Urinary bladder (tissue), 4 donors: Measurements from ENCODE around the gene ATP6V1F. TPM values are rescaled to one million over a fixed set of nuclear protein-coding genes. Genes with fewer than 3 reads are reported as not detected.

Source experiments
- DNase-seq: peaks from one replicate; pipeline ENCODE4 v3.0.0-alpha.2; 2015; ENCODE audit errors: extremely low spot score
- H3K27ac ChIP-seq: one replicate; pipeline ENCODE4 v1.5.1; 2013; ENCODE audit warnings: low read depth, mild to moderate bottlenecking, moderate library complexity
- H3K36me3 ChIP-seq: one replicate; pipeline ENCODE4 v1.6.1; 2013; ENCODE audit warnings: mild to moderate bottlenecking, moderate library complexity; ENCODE audit not compliant: insufficient read depth
- H3K4me1 ChIP-seq: one replicate; pipeline ENCODE4 v1.6.1; 2013; ENCODE audit warnings: mild to moderate bottlenecking, moderate library complexity; ENCODE audit not compliant: insufficient read depth
- H3K4me3 ChIP-seq: one replicate; pipeline ENCODE4 v1.5.1; 2013; ENCODE audit warnings: low read depth, low read length
- WGBS: extraction: QIAGEN DNeasy Blood & Tissue Kit; methylation state at CpG from one replicate; pipeline ENCODE4 v1.1.7; 2013; 5-methylcytosine and 5-hydroxymethylcytosine counted together
- polyA plus RNA-seq: library from polyadenylated mRNA; stranded (reverse); fragments of 200-250 nt; gene quantifications from one replicate; pipeline ENCODE4 v1.2.3, GENCODE V29; 2013
- total RNA-seq: library from RNA; depleted of rRNA; stranded (reverse); fragments of >200 nt; gene quantifications from one replicate; pipeline ENCODE4 v1.2.3, GENCODE V29; 2014
- donor health status: healthy with polysubstance abuse.
- donor health status: healthy.

Gene ATP6V1F
- total and polyA plus RNA-seq, 2 donors = 38.2 to 183 TPM

GRCh38 chr7:128874140-128875031 is 11.7 kb downstream of the ATP6V1F start:
- 75% methylated on average over 22 of the region's 22 CpGs for WGBS
- Histone ChIP-seq H3K27ac (no peak overlapping the region), H3K36me3 (no peaks in the 10 kb centered on the region), H3K4me3 (no peak overlapping the region), H3K4me1 (no peaks in the 10 kb centered on the region)
- DNase-seq = no peak

DNA sequence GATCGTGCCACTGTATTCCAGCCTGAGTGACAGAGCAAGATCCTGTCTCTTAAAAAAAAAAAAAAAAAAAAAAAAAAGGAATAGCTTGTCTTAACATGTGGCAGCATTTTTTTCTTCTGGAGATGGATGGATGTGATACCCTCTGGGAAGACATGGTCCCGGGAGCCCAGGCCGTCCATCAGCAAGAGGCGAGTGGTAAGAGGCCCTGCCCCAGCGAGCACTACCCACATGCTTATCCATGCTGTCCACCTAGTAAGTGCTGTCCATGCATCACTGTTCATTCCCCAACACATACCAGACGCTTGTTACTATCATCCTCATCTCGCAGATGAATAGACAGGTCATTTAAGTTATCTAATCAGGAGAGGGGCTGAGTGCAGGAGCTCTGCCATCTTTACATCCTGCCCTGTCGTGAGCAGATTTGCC is 12.9 kb downstream of the ATP6V1F start:
- H3K4me3 ChIP-seq = no peak overlapping the region
- no peaks in the 10 kb centered on the region for H3K4me1 ChIP-seq
- DNase-seq = no peak
- no peak overlapping the region for H3K27ac ChIP-seq
- no peaks in the 10 kb centered on the region for H3K36me3 ChIP-seq
- WGBS = 73% methylated on average over 8 of the region's 8 CpGs

DNA sequence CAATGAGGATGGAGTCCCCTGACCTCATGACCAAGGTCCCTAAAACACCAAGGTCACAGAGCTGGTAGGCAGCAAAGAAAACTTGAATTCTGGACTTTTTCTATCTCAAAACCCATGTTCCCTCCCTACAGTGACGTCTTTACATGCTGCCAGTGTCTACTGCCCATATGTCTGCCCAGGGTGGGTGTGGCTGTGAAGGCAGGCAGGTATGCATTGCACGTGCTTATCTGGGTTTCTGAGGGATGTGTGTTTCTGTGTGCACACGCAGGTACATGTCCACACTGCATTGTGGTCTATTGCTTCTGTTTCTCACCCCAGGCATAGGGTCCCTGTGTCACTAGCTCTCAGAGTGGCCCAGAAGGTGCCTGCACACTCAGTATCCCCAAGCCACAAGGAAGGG is 13.5 kb downstream of the ATP6V1F start:
- Histone ChIP-seq H3K4me3 (no peak overlapping the region), H3K4me1 (no peaks in the 10 kb centered on the region), H3K27ac (no peak overlapping the region), H3K36me3 (no peaks in the 10 kb centered on the region)
- DNase-seq = no peak
- WGBS = 79% methylated on average over 3 of the region's 3 CpGs

- Histone ChIP-seq H3K4me3 (no peak overlapping the region), H3K36me3 (no peaks in the 10 kb centered on the region), H3K27ac (no peak overlapping the region), H3K4me1 (no peaks in the 10 kb centered on the region)
- no peak for DNase-seq
- 88% methylated on average over 5 of the region's 5 CpGs for WGBS
Measured at GRCh38 chr7:128876586-128876977, 13.9 kb downstream of the ATP6V1F start.

DNA sequence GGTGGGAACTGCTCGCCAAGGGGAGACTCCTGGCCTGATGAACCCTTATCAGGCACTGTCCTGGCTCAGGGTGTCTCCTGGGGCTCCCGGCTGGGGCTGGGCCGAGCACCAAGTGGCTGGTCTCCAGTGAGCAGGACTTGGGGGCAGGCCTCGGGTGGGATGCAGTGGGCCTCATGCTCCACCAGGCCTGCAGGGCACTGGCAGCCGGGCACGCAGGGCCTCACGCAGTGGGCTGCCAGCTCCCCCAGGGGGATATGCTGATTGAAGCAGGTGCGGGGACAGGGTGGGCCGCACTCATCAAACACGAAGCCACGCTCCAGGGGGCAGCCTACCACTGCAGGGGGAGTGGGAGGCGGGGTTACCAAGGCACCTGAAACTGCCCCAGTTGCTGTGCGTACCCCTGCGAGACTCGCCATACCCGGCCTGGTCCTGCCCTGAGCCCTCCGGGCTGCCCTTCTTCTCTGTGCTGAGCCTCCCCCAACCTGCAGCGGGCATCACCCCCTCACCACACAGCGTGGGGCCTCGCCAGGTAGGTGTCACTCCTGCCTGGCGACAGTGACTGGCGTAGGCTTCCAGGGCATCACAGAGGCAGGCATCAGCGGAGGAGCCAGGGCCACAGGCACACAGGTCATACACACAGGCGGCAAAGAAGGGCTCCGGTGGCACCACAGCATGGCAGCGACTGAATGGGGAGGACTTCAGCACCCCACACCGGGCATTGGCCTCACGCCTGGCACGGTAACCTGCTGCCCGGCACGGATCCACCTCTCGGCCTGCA is 14.5 kb downstream of the ATP6V1F start:
- WGBS = 92% methylated on average over 32 of the region's 32 CpGs
- Histone ChIP-seq H3K4me1 (no peaks in the 10 kb centered on the region), H3K27ac (no peak overlapping the region), H3K4me3 (no peak overlapping the region), H3K36me3 (no peaks in the 10 kb centered on the region)
- no peak for DNase-seq

DNA sequence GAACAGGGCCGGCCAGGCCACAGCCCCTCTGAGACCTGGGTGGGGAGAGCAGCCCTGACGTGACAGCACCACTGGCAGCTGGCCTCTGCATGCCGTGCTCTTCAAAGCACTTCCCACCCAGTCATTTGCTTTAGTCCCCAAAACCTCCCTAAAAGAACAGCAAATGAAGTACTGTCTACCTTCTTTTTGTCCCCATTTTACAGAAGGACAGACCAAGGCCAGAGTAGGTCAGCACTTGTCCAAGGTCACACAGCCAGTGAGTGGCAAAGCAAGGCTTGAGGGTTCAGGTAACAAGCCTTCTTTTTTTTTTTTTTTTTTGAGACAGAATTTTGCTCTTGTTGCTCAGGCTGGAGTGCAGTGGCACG is 15.1 kb downstream of the ATP6V1F start:
- Histone ChIP-seq H3K27ac (no peak overlapping the region), H3K4me3 (no peak overlapping the region), H3K4me1 (no peaks in the 10 kb centered on the region), H3K36me3 (no peaks in the 10 kb centered on the region)
- DNase-seq = no peak
- 82% methylated on average over 4 of the region's 4 CpGs for WGBS

DNA sequence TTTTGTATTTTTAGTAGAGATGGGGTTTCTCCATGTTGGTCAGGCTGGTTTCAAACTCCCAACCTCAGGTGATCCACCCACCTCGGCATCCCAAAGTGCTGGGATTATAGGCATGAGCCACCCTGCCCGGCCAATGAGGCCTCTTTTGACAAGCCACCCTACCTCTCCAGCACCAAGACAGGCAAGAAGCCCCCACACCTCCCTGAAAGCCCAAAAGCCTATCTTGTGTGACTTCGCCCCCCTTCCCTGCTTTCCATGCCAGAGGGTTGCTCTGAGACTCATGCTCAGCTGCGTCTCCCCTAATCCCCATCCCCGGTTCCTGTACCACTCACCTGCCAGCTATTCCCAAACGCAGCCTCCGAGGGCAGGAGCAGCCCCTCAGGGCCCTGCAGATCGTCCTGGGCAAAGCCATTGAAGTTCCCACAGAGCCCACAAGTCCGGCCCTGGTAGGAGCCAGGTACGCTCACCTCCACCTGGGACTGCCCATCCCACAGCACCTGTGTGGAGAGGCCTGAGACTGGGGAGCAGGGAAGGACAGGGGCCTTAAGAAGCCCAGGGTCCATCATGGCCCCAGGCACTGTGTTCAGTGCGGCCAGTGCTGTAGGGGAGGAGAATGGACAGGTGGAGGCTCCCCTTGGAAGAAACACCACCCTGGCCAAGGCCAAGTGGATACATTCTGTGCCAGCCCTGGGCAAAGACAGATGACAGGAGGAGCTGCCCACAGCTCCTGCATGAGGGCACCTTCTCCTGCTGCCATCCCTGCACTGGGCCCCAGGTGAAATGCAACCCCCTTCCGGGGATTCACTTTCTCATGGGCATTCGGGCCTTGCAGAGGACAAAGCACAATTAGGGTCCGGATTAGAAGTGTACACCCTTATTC is 15.8 kb downstream of the ATP6V1F start:
- H3K36me3 ChIP-seq = no peaks in the 10 kb centered on the region
- DNase-seq = no peak
- no peak overlapping the region for H3K4me3 ChIP-seq
- 89% methylated on average over 14 of the region's 14 CpGs for WGBS
- no peak overlapping the region for H3K27ac ChIP-seq
- no peaks in the 10 kb centered on the region for H3K4me1 ChIP-seq

DNA sequence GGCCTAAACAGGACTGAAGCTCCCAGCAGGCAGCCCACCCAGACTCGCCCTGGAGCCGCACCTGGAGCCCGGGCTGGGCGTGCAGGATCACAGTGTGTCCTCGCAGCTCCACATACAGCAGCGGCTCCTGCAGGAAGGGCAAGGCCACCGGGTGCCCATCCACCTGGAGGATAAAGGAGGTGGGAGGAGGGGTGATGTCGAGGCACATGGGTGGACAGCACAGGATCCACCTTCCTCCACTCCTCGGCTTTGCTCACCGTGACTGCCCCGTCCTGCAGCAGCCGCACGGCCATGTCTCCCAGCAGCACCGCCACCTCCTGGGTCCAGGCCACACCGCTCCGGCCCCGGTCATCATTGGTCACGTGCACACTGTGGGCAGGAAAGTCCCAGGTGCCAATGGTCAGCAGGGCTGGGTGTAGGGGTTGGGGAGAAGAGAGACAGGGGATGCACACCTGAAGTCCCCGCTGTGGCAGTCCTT is 16.8 kb downstream of the ATP6V1F start:
- WGBS = 86% methylated on average over 19 of the region's 19 CpGs
- H3K27ac ChIP-seq = no peak overlapping the region
- H3K36me3 ChIP-seq = no peaks in the 10 kb centered on the region
- H3K4me1 ChIP-seq = no peaks in the 10 kb centered on the region
- H3K4me3 ChIP-seq = no peak overlapping the region
- DNase-seq = no peak

GRCh38 chr7:128879939-128880746 is 17.5 kb downstream of the ATP6V1F start:
- Histone ChIP-seq H3K4me1 (no peaks in the 10 kb centered on the region), H3K27ac (no peak overlapping the region), H3K4me3 (no peak overlapping the region), H3K36me3 (no peaks in the 10 kb centered on the region)
- 46% methylated on average over 31 of the region's 31 CpGs for WGBS
- no peak for DNase-seq

- Histone ChIP-seq H3K4me3 (no peak overlapping the region), H3K27ac (no peak overlapping the region), H3K36me3 (no peaks in the 10 kb centered on the region), H3K4me1 (no peaks in the 10 kb centered on the region)
- no peak for DNase-seq
- 79% methylated on average over 11 of the region's 11 CpGs for WGBS
Measured at GRCh38 chr7:128880791-128881457, 18.3 kb downstream of the ATP6V1F start.

GRCh38 chr7:128881458-128882125 is 18.9 kb downstream of the ATP6V1F start:
- no peak for DNase-seq
- 85% methylated on average over 10 of the region's 10 CpGs for WGBS

GRCh38 chr7:128882134-128882533 is 19.5 kb downstream of the ATP6V1F start:
- Histone ChIP-seq H3K4me3 (no peak overlapping the region), H3K27ac (no peak overlapping the region), H3K4me1 (no peaks in the 10 kb centered on the region), H3K36me3 (no peaks in the 10 kb centered on the region)
- DNase-seq = no peak
- 88% methylated on average over 8 of the region's 8 CpGs for WGBS

More at GRCh38 chr7:128881458-128882125, 18.9 kb downstream of the ATP6V1F start:
- H3K4me3 ChIP-seq = no peak overlapping the region
- H3K4me1 ChIP-seq = no peaks in the 10 kb centered on the region
- no peaks in the 10 kb centered on the region for H3K36me3 ChIP-seq
- H3K27ac ChIP-seq = no peak overlapping the region
